H1 (cell line): ENCODE data around the gene ZBTB22. TPM values are rescaled to one million over a fixed set of nuclear protein-coding genes. Genes with fewer than 3 reads are reported as not detected.

ENCODE experiments used
- GTF2F1 ChIP-seq: IDR thresholded peaks from 2 replicates; pipeline ENCODE4 v1.6.1; 2012; ENCODE audit warnings: low read depth, low read length, improper control_type of control experiment, borderline replicate concordance
- HDAC2 ChIP-seq, 2 experiments: fragments of 300-600 bp in 1 of 2; sonication (generic) in 1 of 2; IDR thresholded peaks; 2 replicates each; pipeline ENCODE4 v1.6.1; 2011 to 2012; ENCODE audit warnings: low read depth in 2 of 2, low read length in 2 of 2, mild to moderate bottlenecking in 2 of 2, moderate library complexity in 2 of 2, borderline replicate concordance in 1 of 2, inconsistent platforms in 1 of 2
- JUN ChIP-seq: IDR thresholded peaks from 2 replicates; pipeline ENCODE4 v1.6.1; 2011; ENCODE audit warnings: low read depth, mild to moderate bottlenecking, improper control_type of control experiment, low read length
- POLR2A ChIP-seq, 2 experiments: IDR thresholded peaks; 1 replicate in 1 of 2; 2 replicates in 1 of 2; pipeline ENCODE4 v1.6.1; 2011; ENCODE audit warnings: low read depth in 2 of 2, low read length in 2 of 2, mild to moderate bottlenecking in 2 of 2; ENCODE audit errors: control extremely low read depth in 1 of 2
- SIX5 ChIP-seq: IDR thresholded peaks from 2 replicates; pipeline ENCODE4 v1.6.1; 2011; ENCODE audit warnings: mild to moderate bottlenecking, low read depth, low read length
- TAF1 ChIP-seq: IDR thresholded peaks from 2 replicates; pipeline ENCODE4 v1.6.1; 2011; ENCODE audit warnings: mild to moderate bottlenecking, low read depth, low read length
- polyA plus RNA-seq, 7 experiments: library from polyadenylated mRNA; depleted of rRNA in 3 of 7; stranded (reverse) in 5 of 7; unstranded in 2 of 7; fragments of >200 nt in 5 of 7; fragments of 200-250 nt in 2 of 7; gene quantifications; 1 replicate in 5 of 7; 2 replicates in 1 of 7; 4 replicates in 1 of 7; pipeline versions ENCODE4 v1.2.1 to v1.2.3, GENCODE V29; 2011 to 2013; ENCODE audit warnings: missing spikeins in 2 of 7, mixed read lengths in 2 of 7
- total RNA-seq: library from RNA; stranded (reverse); fragmentation: NEBNext Ultra II Directional; extraction: Animal tissue kit (Norgen Biotek cat#: 25700); gene quantifications from 2 replicates; pipeline ENCODE4 v1.2.1, GENCODE V29; 2021
- TF ChIP-seq, protein P1 (sequence below): IDR thresholded peaks from 2 replicates; pipeline ENCODE4 v1.6.1; 2012; ENCODE audit warnings: low read length, inconsistent platforms

ZBTB22 gene
- total and polyA plus RNA-seq, 2 of the 8 experiments (the other 6 are each of a cell fraction or from before 2014, with no cell fraction given) = 7.4 to 9.9 TPM

GRCh38 chr6:33278810-33279209, 38.7 kb downstream of the ZBTB22 start (continued):
- TF ChIP-seq, protein P1, sequence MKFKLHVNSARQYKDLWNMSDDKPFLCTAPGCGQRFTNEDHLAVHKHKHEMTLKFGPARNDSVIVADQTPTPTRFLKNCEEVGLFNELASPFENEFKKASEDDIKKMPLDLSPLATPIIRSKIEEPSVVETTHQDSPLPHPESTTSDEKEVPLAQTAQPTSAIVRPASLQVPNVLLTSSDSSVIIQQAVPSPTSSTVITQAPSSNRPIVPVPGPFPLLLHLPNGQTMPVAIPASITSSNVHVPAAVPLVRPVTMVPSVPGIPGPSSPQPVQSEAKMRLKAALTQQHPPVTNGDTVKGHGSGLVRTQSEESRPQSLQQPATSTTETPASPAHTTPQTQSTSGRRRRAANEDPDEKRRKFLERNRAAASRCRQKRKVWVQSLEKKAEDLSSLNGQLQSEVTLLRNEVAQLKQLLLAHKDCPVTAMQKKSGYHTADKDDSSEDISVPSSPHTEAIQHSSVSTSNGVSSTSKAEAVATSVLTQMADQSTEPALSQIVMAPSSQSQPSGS = no peak
- TF ChIP-seq TAF1 (no peak), JUN (no peak), GTF2F1 (no peak), POLR2A (IDR thresholded peaks at IDR 0.05; ENCODE audit: control extremely low read depth in 1 of 2, low read depth in 2 of 2, low read length in 2 of 2) (no peak), HDAC2 (IDR thresholded peaks at IDR 0.05; ENCODE audit: borderline replicate concordance in 1 of 2, low read depth in 2 of 2, low read length in 2 of 2) (no peak), SIX5 (no peak)
